Keratinocyte (primary cell): Measurements from ENCODE around the gene TMPRSS6. TPM values are rescaled to one million over a fixed set of nuclear protein-coding genes. Genes with fewer than 3 reads are reported as not detected.

Source experiments
- DNase-seq: peaks from one replicate; pipeline ENCODE4 v3.0.0-alpha.2; 2011; ENCODE audit warnings: low read depth, missing footprints, low spot score
- FAIRE-seq: peaks from 2 replicates; lab custom pipeline; 2011; peaks lifted over from hg19 to GRCh38; lab: Jason Lieb, UNC
- H2AFZ ChIP-seq: 2 replicates; pipeline ENCODE4 v1.6.0; 2012; ENCODE audit warnings: low read length, control low read depth, inconsistent platforms; ENCODE audit not compliant: control insufficient read depth
- H3K27ac ChIP-seq: 2 replicates; pipeline ENCODE4 v1.5.1; 2011; ENCODE audit warnings: low read length; ENCODE audit not compliant: control insufficient read depth, insufficient read depth
- H3K27me3 ChIP-seq: 3 replicates; pipeline ENCODE4 v1.6.0; 2011; ENCODE audit warnings: low read length; ENCODE audit not compliant: control insufficient read depth, insufficient read depth; ENCODE audit errors: extremely low read depth
- H3K36me3 ChIP-seq, 2 experiments: 2 replicates in 1 of 2; 3 replicates in 1 of 2; pipeline ENCODE4 v1.5.1; 2011; ENCODE audit warnings: low read length in 2 of 2, mild to moderate bottlenecking in 1 of 2; ENCODE audit not compliant: control insufficient read depth in 2 of 2, insufficient read depth in 2 of 2; ENCODE audit errors: extremely low read depth in 1 of 2
- H3K4me1 ChIP-seq: 3 replicates; pipeline ENCODE4 v1.5.1; 2011; ENCODE audit warnings: low read length; ENCODE audit not compliant: control insufficient read depth, insufficient read depth; ENCODE audit errors: extremely low read depth
- H3K4me2 ChIP-seq: 3 replicates; pipeline ENCODE4 v1.6.0; 2011; ENCODE audit warnings: low read depth, low read length; ENCODE audit not compliant: control insufficient read depth, insufficient read depth; ENCODE audit errors: extremely low read depth
- H3K4me3 ChIP-seq, 3 experiments: fragments of 200-600 bp in 1 of 3; sonication (generic) in 1 of 3; 2 replicates in 2 of 3; 3 replicates in 1 of 3; pipeline ENCODE4 v1.5.1; 2011 to 2016; ENCODE audit warnings: low read length in 3 of 3, mild to moderate bottlenecking in 3 of 3, control low read depth in 2 of 3, inconsistent platforms in 1 of 3, low read depth in 1 of 3, mixed read lengths in 1 of 3, mixed run types in 1 of 3, moderate library complexity in 1 of 3; ENCODE audit not compliant: control insufficient read depth in 2 of 3, insufficient read depth in 2 of 3; ENCODE audit errors: extremely low read depth in 1 of 3
- H3K79me2 ChIP-seq: 2 replicates; pipeline ENCODE4 v1.6.0; 2012; ENCODE audit warnings: low read length; ENCODE audit not compliant: control insufficient read depth, insufficient read depth
- H3K9ac ChIP-seq: 3 replicates; pipeline ENCODE4 v1.6.0; 2011; ENCODE audit warnings: low read length; ENCODE audit not compliant: control insufficient read depth, insufficient read depth; ENCODE audit errors: extremely low read depth
- H3K9me1 ChIP-seq: 3 replicates; pipeline ENCODE4 v1.6.0; 2011; ENCODE audit warnings: low read length; ENCODE audit not compliant: control insufficient read depth, insufficient read depth; ENCODE audit errors: extremely low read depth
- H3K9me3 ChIP-seq: 2 replicates; pipeline ENCODE4 v1.5.1; 2012; ENCODE audit warnings: low read depth, low read length; ENCODE audit not compliant: control insufficient read depth
- H4K20me1 ChIP-seq: 3 replicates; pipeline ENCODE4 v1.6.0; 2011; ENCODE audit warnings: low read length; ENCODE audit not compliant: control insufficient read depth, insufficient read depth; ENCODE audit errors: extremely low read depth
- CTCF ChIP-seq, 3 experiments: IDR thresholded peaks in 1 of 3; conservative IDR thresholded peaks in 1 of 3; optimal IDR thresholded peaks in 1 of 3; 2 replicates in 2 of 3; 3 replicates in 1 of 3; pipeline versions ENCODE3 to v1.5.1; 2011; ENCODE audit warnings: low read length in 3 of 3, mild to moderate bottlenecking in 3 of 3, moderate library complexity in 2 of 3, control low read depth in 1 of 3, inconsistent platforms in 1 of 3; ENCODE audit not compliant: insufficient read depth in 2 of 3; ENCODE audit errors: extremely low read depth in 1 of 3
- EZH2 ChIP-seq: IDR thresholded peaks from one replicate; pipeline ENCODE4 v1.6.1; 2012; ENCODE audit warnings: inconsistent platforms, mild to moderate bottlenecking, low read length, moderate library complexity
- dilution Hi-C: fragments of 300-500 bp; cut with MboI; formaldehyde crosslinking; loops from one replicate; pipeline ENCODE4 v1.7.0; 2020; ENCODE audit warnings: low sequenced_read_pairs; ENCODE audit not compliant: extremely low pct_ligation_motif_present
- polyA plus RNA-seq, 5 experiments: library from polyadenylated mRNA; depleted of rRNA in 3 of 5; stranded (reverse) in 3 of 5; stranded (forward) in 1 of 5; unstranded in 1 of 5; fragments of >200 nt; gene quantifications; 1 replicate in 1 of 5; 2 replicates in 3 of 5; 3 replicates in 1 of 5; pipeline versions ENCODE4 v1.2.1 to v1.2.3, GENCODE V29; 2011 to 2012; ENCODE audit warnings: missing spikeins in 2 of 5, low read depth in 1 of 5, low replicate concordance in 1 of 5

TMPRSS6 gene
- polyA plus RNA-seq, 1 donor (not counting 4 experiments of a cell fraction or from before 2014, with no cell fraction given), result not detected

GRCh38 chr22:37127350-37127878 lies 17.9 kb upstream of the TMPRSS6 start:
- H4K20me1 ChIP-seq, result no peaks in the 10 kb centered on the region
- no peaks in the 10 kb centered on the region for H3K9me1 ChIP-seq
- no peaks in the 10 kb centered on the region for H3K36me3 ChIP-seq
- dilution Hi-C loops, result no loop called here
- H3K4me2 ChIP-seq, result no peak overlapping the region
- FAIRE-seq (no peak), DNase-seq (no peak)
- peaks cover 10% of the 10 kb centered on the region for H3K4me1 ChIP-seq
- H2AFZ ChIP-seq, result no peak overlapping the region
- no peak overlapping the region for H3K27ac ChIP-seq
- H3K4me3 ChIP-seq, result no peak overlapping the region
- H3K27me3 ChIP-seq, result no peaks in the 10 kb centered on the region
- TF ChIP-seq EZH2 (no peak), CTCF (optimal IDR thresholded peaks at IDR 0.05 in 1 of 3, IDR thresholded peaks at IDR 0.05 in 1 of 3, conservative IDR thresholded peaks at IDR 0.05 in 1 of 3; ENCODE audit: extremely low read depth in 1 of 3, insufficient read depth in 2 of 3, low read length in 3 of 3) (no peak)
- no peaks in the 10 kb centered on the region for H3K9me3 ChIP-seq
- H3K79me2 ChIP-seq, result no peaks in the 10 kb centered on the region
- H3K9ac ChIP-seq, result no peak overlapping the region

- Histone ChIP-seq H3K36me3 (no peaks in the 10 kb centered on the region), H3K9me1 (no peaks in the 10 kb centered on the region), H3K4me2 (no peak overlapping the region), H4K20me1 (no peaks in the 10 kb centered on the region), H3K4me1 (peaks cover 15% of the 10 kb centered on the region), H3K9me3 (no peaks in the 10 kb centered on the region), H3K79me2 (no peaks in the 10 kb centered on the region), H3K4me3 (no peak overlapping the region), H3K27ac (no peak overlapping the region), H3K27me3 (no peaks in the 10 kb centered on the region), H3K9ac (no peak overlapping the region), H2AFZ (no peak overlapping the region)
- TF ChIP-seq EZH2 (no peak), CTCF (optimal IDR thresholded peaks at IDR 0.05 in 1 of 3, IDR thresholded peaks at IDR 0.05 in 1 of 3, conservative IDR thresholded peaks at IDR 0.05 in 1 of 3; ENCODE audit: extremely low read depth in 1 of 3, insufficient read depth in 2 of 3, low read length in 3 of 3) (peak; percentile 28 to 52 (median 49))
- dilution Hi-C loops, result no loop called here
- no peak for FAIRE-seq
- DNase-seq, result no peak
Observed at GRCh38 chr22:37126882-37127281, 17.4 kb upstream of the TMPRSS6 start.
